Embryonic facial prominence (tissue), 1 donor: ENCODE results near the gene CPNE2.

Experiments used
- DNase-seq: peaks from one replicate; pipeline ENCODE4 v3.0.0-alpha.2; 2016; ENCODE audit errors: extremely low spot score

The CPNE2 gene

GRCh38 chr16:57192720-57193486 is 100.5 kb downstream of the CPNE2 start:
- no peak for DNase-seq

- DNase-seq: peak; percentile 43
Observed at GRCh38 chr16:57194512-57194911, 102.1 kb downstream of the CPNE2 start.

GRCh38 chr16:57196286-57196685 is 103.9 kb downstream of the CPNE2 start:
- no peak for DNase-seq

GRCh38 chr16:57196753-57197152 is 104.4 kb downstream of the CPNE2 start:
- no peak for DNase-seq
